A549 (cell line): ENCODE data around the gene LMTK2. TPM values are rescaled to one million over a fixed set of nuclear protein-coding genes. Genes with fewer than 3 reads are reported as not detected.

Experiments used
- ATAC-seq, 2 experiments: fragments of 200-7000 bp in 1 of 2; fragments of >200 bp in 1 of 2; cut with Nextera tagmentation in 1 of 2; cut with Tn5 transposase in 1 of 2; 3 replicates each; pipeline versions ENCODE4 v1.8.0 to v1.9.1; 2018 to 2020; ENCODE audit warnings: mild to moderate bottlenecking in 1 of 2, moderate library complexity in 1 of 2
- CTCF ChIA-PET: fragments of 300-600 bp; sonication (Branson Sonifier 250); formaldehyde crosslinking; extraction: SDS; loops from one replicate; lab custom pipeline; 2021; ENCODE audit warnings: antibody characterized with exemption, inconsistent platforms; lab: Yijun Ruan, JAX
- POLR2A ChIA-PET: fragments of 350-600 bp; formaldehyde crosslinking; extraction: SDS; loops from one replicate; lab custom pipeline; 2021; ENCODE audit warnings: antibody characterized with exemption, inconsistent platforms; lab: Yijun Ruan, JAX
- DNase-seq, 2 experiments: peaks; one replicate each; pipeline versions ENCODE4 v3.0.0 to v3.0.0-alpha.2; 2011 to 2016; ENCODE audit warnings: low read depth in 1 of 2, low spot score in 1 of 2
- FAIRE-seq: peaks from 2 replicates; lab custom pipeline; 2011; peaks lifted over from hg19 to GRCh38; lab: Jason Lieb, UNC
- H3K27ac ChIP-seq, 2 experiments: fragments of >200 bp; sonication (Bioruptor Twin); formaldehyde crosslinking; 3 replicates each; pipeline ENCODE4 v1.5.1; 2016 to 2017
- H3K4me1 ChIP-seq: fragments of >200 bp; sonication (Bioruptor Twin); formaldehyde crosslinking; 3 replicates; pipeline ENCODE4 v1.6.1; 2016
- H3K4me2 ChIP-seq: fragments of >200 bp; sonication (Bioruptor Twin); formaldehyde crosslinking; 3 replicates; pipeline ENCODE4 v1.6.1; 2016
- H3K4me3 ChIP-seq: fragments of >200 bp; sonication (Bioruptor Twin); formaldehyde crosslinking; 3 replicates; pipeline ENCODE4 v1.5.1; 2016
- H3K9me3 ChIP-seq: fragments of >200 bp; sonication (Bioruptor Twin); formaldehyde crosslinking; 3 replicates; pipeline ENCODE4 v1.6.1; 2016
- ATOH8 ChIP-seq: fragments of 250-450 bp; sonication (Bioruptor Pico); IDR thresholded peaks from 2 replicates; pipeline ENCODE4 v1.5.0; 2020; ENCODE audit warnings: low read depth, mild to moderate bottlenecking, moderate library complexity
- BCL3 ChIP-seq: fragments of >200 bp; sonication (Bioruptor Twin); formaldehyde crosslinking; IDR thresholded peaks from 3 replicates; pipeline ENCODE4 v1.6.1; 2016
- CBX8 ChIP-seq: fragments of 200-600 bp; sonication (generic); IDR thresholded peaks from 2 replicates; pipeline ENCODE4 v1.6.1; 2016
- CEBPB ChIP-seq, 2 experiments: fragments of >200 bp in 1 of 2; sonication (Bioruptor Twin) in 1 of 2; formaldehyde crosslinking in 1 of 2; IDR thresholded peaks; 2 replicates each; pipeline ENCODE4 v1.6.1; 2012 to 2016
- CHD4 ChIP-seq: fragments of 200-600 bp; sonication (generic); IDR thresholded peaks from 2 replicates; pipeline ENCODE4 v1.6.1; 2016; ENCODE audit warnings: antibody characterized with exemption, mild to moderate bottlenecking, borderline replicate concordance
- E2F6 ChIP-seq: IDR thresholded peaks from 2 replicates; pipeline ENCODE4 v1.6.1; 2012; ENCODE audit warnings: low read depth, borderline replicate concordance
- EHF ChIP-seq: fragments of 250-450 bp; sonication (Bioruptor Pico); IDR thresholded peaks from 2 replicates; pipeline ENCODE4 v1.5.0; 2020; ENCODE audit warnings: mild to moderate bottlenecking
- FOSL2 ChIP-seq, 2 experiments: fragments of 450-650 bp in 1 of 2; fragments of >200 bp in 1 of 2; sonication (Bioruptor Twin) in 1 of 2; formaldehyde crosslinking; IDR thresholded peaks; 2 replicates each; pipeline versions ENCODE4 v1.5.0 to v1.6.1; 2016 to 2020; ENCODE audit warnings: mild to moderate bottlenecking in 1 of 2, moderate library complexity in 1 of 2
- GATA3 ChIP-seq: IDR thresholded peaks from 2 replicates; pipeline ENCODE4 v1.6.1; 2012; ENCODE audit warnings: borderline replicate concordance
- HES2 ChIP-seq: fragments of >200 bp; sonication (Bioruptor Twin); formaldehyde crosslinking; IDR thresholded peaks from 2 replicates; pipeline ENCODE4 v1.6.1; 2016
- JUN ChIP-seq, 2 experiments: fragments of >200 bp; sonication (Bioruptor Twin); formaldehyde crosslinking; IDR thresholded peaks; 2 replicates in 1 of 2; 3 replicates in 1 of 2; pipeline ENCODE4 v1.6.1; 2016 to 2017
- REST ChIP-seq: fragments of 200-600 bp; sonication (generic); IDR thresholded peaks from 2 replicates; pipeline ENCODE4 v1.6.1; 2016; ENCODE audit warnings: antibody characterized with exemption, mild to moderate bottlenecking, moderate library complexity
- RNF2 ChIP-seq: fragments of 200-600 bp; sonication (generic); IDR thresholded peaks from 2 replicates; pipeline ENCODE4 v1.6.1; 2016; ENCODE audit warnings: low read depth, mild to moderate bottlenecking, antibody characterized with exemption, moderate library complexity, borderline replicate concordance
- TFCP2L1 ChIP-seq: fragments of 250-450 bp; sonication (Bioruptor Pico); IDR thresholded peaks from 2 replicates; pipeline ENCODE4 v1.5.0; 2021; ENCODE audit warnings: mild to moderate bottlenecking
- TP53 ChIP-seq: fragments of 250-450 bp; sonication (Bioruptor Pico); IDR thresholded peaks from 2 replicates; pipeline ENCODE4 v1.5.0; 2021; ENCODE audit warnings: mild to moderate bottlenecking, moderate library complexity
- ZNF302 ChIP-seq: fragments of 250-450 bp; sonication (Bioruptor Pico); IDR thresholded peaks from 2 replicates; pipeline ENCODE4 v1.9.0; 2021; ENCODE audit warnings: inconsistent platforms, mild to moderate bottlenecking, moderate library complexity
- ZSCAN20 ChIP-seq: fragments of 250-450 bp; sonication (Bioruptor Pico); IDR thresholded peaks from 2 replicates; pipeline ENCODE4 v1.8.0; 2022; ENCODE audit warnings: mild to moderate bottlenecking, moderate library complexity
- WGBS: methylation state at CpG from one replicate; pipeline ENCODE4 v1.1.6; 2017; ENCODE audit errors: missing lambda C conversion rate; 5-methylcytosine and 5-hydroxymethylcytosine counted together
- polyA plus RNA-seq, 4 experiments: library from polyadenylated mRNA; depleted of rRNA in 3 of 4; stranded (reverse); fragments of >200 nt; fragmentation: RNase III in 1 of 4; extraction: RNeasy Plus Mini Kit Qiagen cat#74134 plus additional on column Dnase treatment in 1 of 4; gene quantifications; 2 replicates in 3 of 4; 3 replicates in 1 of 4; pipeline ENCODE4 v1.2.3, GENCODE V29; 2011 to 2017

Gene LMTK2
- polyA plus RNA-seq, 2 of the 4 experiments (the other 2 are of a cell fraction) = 7.9 to 13.0 TPM

- no peaks in the 10 kb centered on the region for H3K4me1 ChIP-seq
- FAIRE-seq = no peak
- no peaks in the 10 kb centered on the region for H3K9me3 ChIP-seq
- ChIA-PET CTCF (interaction anchor here (1.0 to 1.1 kb wide), 2 partner anchors 210 to 212 kb away, joined by 3 to 5 read pairs; no protein-coding TSS in a partner anchor), POLR2A (interaction anchor here (1.3 kb wide), 1 partner anchor 33 kb away, joined by 3 read pairs; no protein-coding TSS in a partner anchor)
- no peak overlapping the region for H3K4me2 ChIP-seq
- H3K4me3 ChIP-seq = no peak overlapping the region
- no peak for ATAC-seq
- no peak for DNase-seq
- TF ChIP-seq FOSL2 (IDR thresholded peaks at IDR 0.05) = no peak
- no peak for TF ChIP-seq FOSL2 (CRISPR knock-in tag; IDR thresholded peaks at IDR 0.05)
- no peak for TF ChIP-seq E2F6
- TF ChIP-seq ZSCAN20 (CRISPR knock-in tag) = no peak
- no peak for TF ChIP-seq CBX8
- no peak for TF ChIP-seq REST
- no peak for TF ChIP-seq EHF
- no peak for TF ChIP-seq TFCP2L1 (CRISPR knock-in tag)
- TF ChIP-seq HES2 = no peak
- TF ChIP-seq RNF2 = no peak
- TF ChIP-seq CHD4 = no peak
- no peak for TF ChIP-seq GATA3
- TF ChIP-seq ZNF302 (CRISPR knock-in tag) = no peak
- no peak for TF ChIP-seq TP53 (CRISPR knock-in tag)
- TF ChIP-seq CEBPB (IDR thresholded peaks at IDR 0.05) = no peak
- TF ChIP-seq BCL3 = no peak
- TF ChIP-seq JUN (IDR thresholded peaks at IDR 0.05) = no peak
- TF ChIP-seq ATOH8 (CRISPR knock-in tag) = no peak
- H3K27ac ChIP-seq = no peak overlapping the region
- 81% methylated on average over 11 of the region's 32 CpGs for WGBS
Observed at GRCh38 chr7:98233219-98234070, 126.8 kb downstream of the LMTK2 start.
